ENCODE data around the gene GSTO2. TPM values are rescaled to one million over a fixed set of nuclear protein-coding genes. Genes with fewer than 3 reads are reported as not detected.

Gene GSTO2
- 30.7 and 39.3 TPM in 2 replicates for total RNA-seq (2014; rRNA removed; shearing (Covaris generic))
- 49.8 and 51.3 TPM in 2 replicates for polyA plus RNA-seq (2016; fragmentation: Nextera tagmentation; extraction: Ambion mirVana)
- long read RNA-seq, full-length matches to known transcripts: 2 of 15 reads
- long read RNA-seq, partial matches to known transcripts: 11 of 15 reads
- long read RNA-seq, other reads (novel, unspliced or antisense): 2 of 15 reads

GRCh38 chr10:104268713-104269645 is at the start of gene GSTO2:
Gene GSTO2, plus strand, starts transcription at chr10:104269184. Its CDS starts 5,732 bp downstream, at chr10:104274916.
- Histone ChIP-seq H3K27me3 (ENCODE audit: insufficient read depth) (no peaks in the 10 kb centered on the region), H3F3A (replicated peaks; ENCODE audit: low read depth) (no peaks in the 10 kb centered on the region), H3K27ac (ENCODE audit: low read depth) (peak within 1 kb of the TSS; percentile 89), H3K4me1 (ENCODE audit: insufficient read depth) (peaks cover 5% of the 10 kb centered on the region; the same call in 1 of the 2 replicates), H3K4me2 (peak within 1 kb of the TSS; percentile 93), H2AFZ (peak within 1 kb of the TSS; percentile 52), H3K4me3 (peak within 1 kb of the TSS; percentile 86), H3K9me2 (ENCODE audit: insufficient read depth) (no peaks in the 10 kb centered on the region), H3K36me3 (ENCODE audit: insufficient read depth) (peaks cover 7% of the 10 kb centered on the region; the same call in 1 of the 2 replicates), H3K79me2 (replicated peaks; ENCODE audit: insufficient read depth) (peaks cover 46% of the 10 kb centered on the region), H4K20me1 (replicated peaks; ENCODE audit: insufficient read depth) (0 out of 2 replicates have a peak, but pooled peaks cover 5% of the 10 kb centered on the region)
- TF ChIP-seq POLR2AphosphoS5 (IDR thresholded peaks at IDR 0.05; ENCODE audit: low read depth) (peak; percentile 86), EZH2 (IDR thresholded peaks at IDR 0.05; ENCODE audit: low read depth, unreplicated experiment) (no peak), CREB1 (CRISPR knock-in tag; IDR thresholded peaks at IDR 0.05; ENCODE audit: low read depth) (peak; percentile 90)
- TF ChIP-seq, protein P1, sequence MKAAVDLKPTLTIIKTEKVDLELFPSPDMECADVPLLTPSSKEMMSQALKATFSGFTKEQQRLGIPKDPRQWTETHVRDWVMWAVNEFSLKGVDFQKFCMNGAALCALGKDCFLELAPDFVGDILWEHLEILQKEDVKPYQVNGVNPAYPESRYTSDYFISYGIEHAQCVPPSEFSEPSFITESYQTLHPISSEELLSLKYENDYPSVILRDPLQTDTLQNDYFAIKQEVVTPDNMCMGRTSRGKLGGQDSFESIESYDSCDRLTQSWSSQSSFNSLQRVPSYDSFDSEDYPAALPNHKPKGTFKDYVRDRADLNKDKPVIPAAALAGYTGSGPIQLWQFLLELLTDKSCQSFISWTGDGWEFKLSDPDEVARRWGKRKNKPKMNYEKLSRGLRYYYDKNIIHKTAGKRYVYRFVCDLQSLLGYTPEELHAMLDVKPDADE (IDR thresholded peaks at IDR 0.05): peak; percentile 71; the same call in 1 of the 2 replicates
- Mint-ChIP-seq H3K9me3 (no peaks in the 10 kb centered on the region), H3K4me1 (peaks cover 7% of the 10 kb centered on the region), H3K36me3 (ENCODE audit: low read depth) (peaks cover 22% of the 10 kb centered on the region), H3K4me3 (peak within 1 kb of the TSS; percentile 90), H3K27me3 (ENCODE audit: insufficient read depth, low read depth, poor library complexity) (peaks cover 2% of the 10 kb centered on the region), H3K27ac (peak within 1 kb of the TSS; percentile 97)
- peak; percentile 99 for ATAC-seq
- peak; percentile 100 for DNase-seq (ENCODE audit: low spot score)

GRCh38 chr10:104220522-104220921 is 48.5 kb upstream of the GSTO2 start:
- Histone ChIP-seq H3F3A (replicated peaks; ENCODE audit: low read depth) (no peaks in the 10 kb centered on the region), H3K27me3 (ENCODE audit: insufficient read depth) (no peaks in the 10 kb centered on the region), H3K4me3 (no peak overlapping the region), H2AFZ (no peak overlapping the region), H3K27ac (ENCODE audit: low read depth) (no peak overlapping the region), H3K36me3 (ENCODE audit: insufficient read depth) (no peaks in the 10 kb centered on the region), H3K79me2 (replicated peaks; ENCODE audit: insufficient read depth) (no peaks in the 10 kb centered on the region), H3K4me1 (ENCODE audit: insufficient read depth) (no peaks in the 10 kb centered on the region), H3K9me2 (ENCODE audit: insufficient read depth) (0 out of 2 replicates have a peak, but pooled peaks cover 4% of the 10 kb centered on the region), H3K4me2 (no peak overlapping the region), H4K20me1 (replicated peaks; ENCODE audit: insufficient read depth) (no peaks in the 10 kb centered on the region)
- Mint-ChIP-seq H3K9me3 (no peaks in the 10 kb centered on the region), H3K36me3 (ENCODE audit: low read depth) (no peaks in the 10 kb centered on the region), H3K4me3 (no peak overlapping the region), H3K4me1 (no peaks in the 10 kb centered on the region), H3K27ac (no peak overlapping the region), H3K27me3 (ENCODE audit: insufficient read depth, low read depth, poor library complexity) (no peaks in the 10 kb centered on the region)
- DNase-seq (ENCODE audit: low spot score): no peak
- ATAC-seq: no peak
- no peak for TF ChIP-seq ZNF114 (CRISPR knock-in tag; IDR thresholded peaks at IDR 0.05)
- TF ChIP-seq, protein P1 (IDR thresholded peaks at IDR 0.05): no peak
- no peak for TF ChIP-seq CREB1 (CRISPR knock-in tag; IDR thresholded peaks at IDR 0.05; ENCODE audit: low read depth)
- TF ChIP-seq REST (IDR thresholded peaks at IDR 0.05; ENCODE audit: unreplicated experiment): no peak
- no peak for TF ChIP-seq JUNB (IDR thresholded peaks at IDR 0.05; ENCODE audit: unreplicated experiment)
- TF ChIP-seq STAT1 (IDR thresholded peaks at IDR 0.05; ENCODE audit: unreplicated experiment): no peak
- no peak for TF ChIP-seq EZH2 (IDR thresholded peaks at IDR 0.05; ENCODE audit: low read depth, unreplicated experiment)
- TF ChIP-seq, protein P2, sequence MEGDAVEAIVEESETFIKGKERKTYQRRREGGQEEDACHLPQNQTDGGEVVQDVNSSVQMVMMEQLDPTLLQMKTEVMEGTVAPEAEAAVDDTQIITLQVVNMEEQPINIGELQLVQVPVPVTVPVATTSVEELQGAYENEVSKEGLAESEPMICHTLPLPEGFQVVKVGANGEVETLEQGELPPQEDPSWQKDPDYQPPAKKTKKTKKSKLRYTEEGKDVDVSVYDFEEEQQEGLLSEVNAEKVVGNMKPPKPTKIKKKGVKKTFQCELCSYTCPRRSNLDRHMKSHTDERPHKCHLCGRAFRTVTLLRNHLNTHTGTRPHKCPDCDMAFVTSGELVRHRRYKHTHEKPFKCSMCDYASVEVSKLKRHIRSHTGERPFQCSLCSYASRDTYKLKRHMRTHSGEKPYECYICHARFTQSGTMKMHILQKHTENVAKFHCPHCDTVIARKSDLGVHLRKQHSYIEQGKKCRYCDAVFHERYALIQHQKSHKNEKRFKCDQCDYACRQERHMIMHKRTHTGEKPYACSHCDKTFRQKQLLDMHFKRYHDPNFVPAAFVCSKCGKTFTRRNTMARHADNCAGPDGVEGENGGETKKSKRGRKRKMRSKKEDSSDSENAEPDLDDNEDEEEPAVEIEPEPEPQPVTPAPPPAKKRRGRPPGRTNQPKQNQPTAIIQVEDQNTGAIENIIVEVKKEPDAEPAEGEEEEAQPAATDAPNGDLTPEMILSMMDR (conservative IDR thresholded peaks at IDR 0.05; ENCODE audit: low read depth in 2 of 2): no peak
